Effector memory CD8-positive, alpha-beta T cell (primary cell): ENCODE results near the gene PNPLA6.

Source experiments
- ATAC-seq: fragments of 150-1000 bp; cut with Tn5 transposase; replicated peaks from 2 replicates; pipeline ENCODE4 v1.10.0; 2021; ENCODE audit warnings: mild to moderate bottlenecking, moderate library complexity
- DNase-seq, 3 experiments: peaks; one replicate each; pipeline ENCODE4 v3.0.0; 2021
- H3K27ac Mint-ChIP-seq, 2 donors: one replicate each; pipeline ENCODE4 v1.8.0; 2022; ENCODE audit warnings: mild to moderate bottlenecking in 2 of 2, mixed read lengths in 2 of 2, moderate library complexity in 2 of 2
- H3K27me3 Mint-ChIP-seq, 2 donors: one replicate each; pipeline ENCODE4 v1.8.0; 2022; ENCODE audit warnings: mixed read lengths in 2 of 2
- H3K36me3 Mint-ChIP-seq: one replicate; pipeline ENCODE4 v1.8.0; 2022; ENCODE audit warnings: mild to moderate bottlenecking, moderate library complexity, mixed read lengths; ENCODE audit not compliant: insufficient read depth
- H3K4me1 Mint-ChIP-seq, 2 donors: one replicate each; pipeline ENCODE4 v1.8.0; 2022; ENCODE audit warnings: low read depth in 2 of 2, mixed read lengths in 2 of 2
- H3K4me3 Mint-ChIP-seq, 2 donors: one replicate each; pipeline ENCODE4 v1.8.0; 2022; ENCODE audit warnings: mild to moderate bottlenecking in 2 of 2, mixed read lengths in 2 of 2, moderate library complexity in 2 of 2
- H3K9me3 Mint-ChIP-seq, 2 donors: one replicate each; pipeline ENCODE4 v1.8.0; 2022; ENCODE audit warnings: mixed read lengths in 2 of 2

Gene PNPLA6

GRCh38 chr19:7595466-7596133, 60.1 kb downstream of the PNPLA6 start, which contains the start of gene CAMSAP3:
Gene CAMSAP3 (plus strand): TSS chr19:7595863. CDS start chr19:7596003, 140 bp downstream.
- peaks cover 59 to 70% of the 10 kb centered on the region in 2 donors for H3K27me3 Mint-ChIP-seq
- peak within 1 kb of the TSS; percentile 73 to 78 for H3K4me3 Mint-ChIP-seq
- H3K9me3 Mint-ChIP-seq, result no peaks in the 10 kb centered on the region
- peaks cover 3% of the 10 kb centered on the region for H3K36me3 Mint-ChIP-seq
- peak in 1 of 3 experiments; percentile 23 for DNase-seq
- H3K4me1 Mint-ChIP-seq, result peaks cover 4 to 5% of the 10 kb centered on the region in 2 donors
- ATAC-seq, result peak; percentile 76
- H3K27ac Mint-ChIP-seq, result no peak within 1 kb of the TSS

DNA sequence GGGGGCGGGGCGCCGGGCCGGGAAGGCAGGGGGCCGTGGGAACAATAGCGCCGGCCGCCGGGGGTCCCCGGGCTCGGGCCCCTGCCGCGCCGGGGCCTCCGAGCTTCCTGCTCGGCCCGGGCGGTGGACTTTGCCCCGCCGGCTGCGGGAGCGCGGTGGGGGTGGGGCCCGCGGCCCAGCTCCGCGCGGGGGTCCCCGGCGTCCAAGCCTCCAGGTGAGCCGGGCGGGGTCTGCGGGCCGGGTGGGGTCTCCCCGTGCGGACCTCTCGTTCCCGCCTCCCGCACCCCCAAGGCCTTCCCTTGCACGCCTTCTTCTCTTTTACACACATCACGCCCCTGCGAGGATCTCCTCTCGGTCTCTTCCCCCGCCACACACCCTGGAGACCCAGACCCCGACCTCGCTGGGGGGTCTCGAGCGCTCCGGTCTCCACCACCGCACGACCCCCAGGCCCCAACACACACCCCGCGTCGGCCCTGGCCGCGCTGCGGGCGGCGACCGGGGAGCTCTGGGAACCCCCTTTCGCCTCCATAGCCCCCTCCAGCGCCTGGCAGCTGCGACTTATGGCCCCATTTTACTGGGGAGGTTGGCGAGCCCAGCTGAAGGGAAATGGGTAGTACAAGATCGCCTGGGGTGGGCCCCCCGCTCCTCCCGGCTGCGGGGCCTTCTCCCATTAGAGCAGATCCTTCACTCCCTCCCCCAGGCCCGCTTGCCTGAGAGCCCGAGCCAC, 60.9 kb downstream of the PNPLA6 start:
- DNase-seq (no peak), ATAC-seq (peak; percentile 29)
- Mint-ChIP-seq H3K9me3 (no peaks in the 10 kb centered on the region), H3K4me1 (peaks cover 4 to 5% of the 10 kb centered on the region in 2 donors), H3K27me3 (peaks cover 54 to 63% of the 10 kb centered on the region in 2 donors), H3K27ac (no peak overlapping the region), H3K4me3 (peak overlapping the region; percentile 73 to 78), H3K36me3 (peaks cover 3% of the 10 kb centered on the region)

- Mint-ChIP-seq H3K27ac (no peak overlapping the region), H3K36me3 (peaks cover 3% of the 10 kb centered on the region), H3K27me3 (peaks cover 59 to 69% of the 10 kb centered on the region in 2 donors), H3K4me3 (no peak overlapping the region), H3K9me3 (no peaks in the 10 kb centered on the region), H3K4me1 (peaks cover 4 to 5% of the 10 kb centered on the region in 2 donors)
- DNase-seq (no peak), ATAC-seq (no peak)
Measured at GRCh38 chr19:7597689-7598088, 62.2 kb downstream of the PNPLA6 start.

GRCh38 chr19:7598180-7598579, 62.7 kb downstream of the PNPLA6 start:
- H3K27me3 Mint-ChIP-seq, result peaks cover 56 to 67% of the 10 kb centered on the region in 2 donors
- no peak for ATAC-seq
- no peak for DNase-seq
- no peak overlapping the region for H3K4me3 Mint-ChIP-seq
- H3K9me3 Mint-ChIP-seq, result no peaks in the 10 kb centered on the region
- H3K4me1 Mint-ChIP-seq, result peaks cover 4 to 5% of the 10 kb centered on the region in 2 donors
- peaks cover 3% of the 10 kb centered on the region for H3K36me3 Mint-ChIP-seq
- no peak overlapping the region for H3K27ac Mint-ChIP-seq

- DNase-seq (no peak), ATAC-seq (no peak)
- H3K36me3 Mint-ChIP-seq, result peaks cover 3% of the 10 kb centered on the region
Measured at GRCh38 chr19:7600721-7601120, 65.2 kb downstream of the PNPLA6 start.

GRCh38 chr19:7602240-7602934, 66.9 kb downstream of the PNPLA6 start:
- peaks cover 49 to 65% of the 10 kb centered on the region in 2 donors for H3K27me3 Mint-ChIP-seq
- no peak overlapping the region for H3K27ac Mint-ChIP-seq
- ATAC-seq, result no peak
- H3K4me3 Mint-ChIP-seq, result no peak overlapping the region
- no peak for DNase-seq
- H3K9me3 Mint-ChIP-seq, result peaks cover 0 to 1% of the 10 kb centered on the region in 2 donors
- H3K36me3 Mint-ChIP-seq, result peaks cover 3% of the 10 kb centered on the region
- peaks cover 0 to 3% of the 10 kb centered on the region in 2 donors for H3K4me1 Mint-ChIP-seq

More at GRCh38 chr19:7600721-7601120, 65.2 kb downstream of the PNPLA6 start:
- Mint-ChIP-seq H3K4me1 (peaks cover 0 to 7% of the 10 kb centered on the region in 2 donors), H3K27ac (no peak overlapping the region), H3K27me3 (peaks cover 54 to 64% of the 10 kb centered on the region in 2 donors), H3K4me3 (no peak overlapping the region), H3K9me3 (peaks cover 0 to under 1% of the 10 kb centered on the region in 2 donors)

GRCh38 chr19:7602935-7603497, 67.5 kb downstream of the PNPLA6 start:
- ATAC-seq (no peak), DNase-seq (no peak)
- Mint-ChIP-seq H3K9me3 (peaks cover 0 to 1% of the 10 kb centered on the region in 2 donors), H3K4me1 (peaks cover 0 to 3% of the 10 kb centered on the region in 2 donors), H3K27me3 (peaks cover 42 to 59% of the 10 kb centered on the region in 2 donors), H3K27ac (no peak overlapping the region), H3K4me3 (no peak overlapping the region), H3K36me3 (peaks cover 1% of the 10 kb centered on the region)

DNA sequence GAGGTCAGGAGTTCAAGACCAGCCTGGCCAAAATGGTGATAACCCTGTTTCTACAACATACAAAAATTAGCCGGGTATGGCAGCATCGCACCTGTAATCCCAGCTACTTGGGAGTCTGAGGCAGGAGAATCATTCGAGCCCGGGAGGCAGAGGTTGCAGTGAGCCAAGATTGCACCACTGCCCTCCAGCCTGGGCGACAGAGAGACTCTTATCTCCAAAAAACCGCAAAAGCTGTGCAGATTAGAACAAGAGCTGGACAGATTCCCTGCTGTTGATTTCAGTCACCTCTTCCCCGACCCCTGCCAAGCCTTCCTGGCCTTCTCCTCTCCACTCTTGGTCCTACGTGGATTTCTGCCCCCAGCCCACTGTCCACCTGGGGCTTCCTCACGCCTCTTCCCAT, 68.4 kb downstream of the PNPLA6 start:
- DNase-seq, result no peak
- Mint-ChIP-seq H3K27me3 (peaks cover 33 to 50% of the 10 kb centered on the region in 2 donors), H3K36me3 (no peaks in the 10 kb centered on the region), H3K27ac (no peak overlapping the region), H3K9me3 (peaks cover 0 to 1% of the 10 kb centered on the region in 2 donors), H3K4me3 (no peak overlapping the region), H3K4me1 (peaks cover 0 to 3% of the 10 kb centered on the region in 2 donors)
- ATAC-seq, result no peak

GRCh38 chr19:7605490-7606222, 70.1 kb downstream of the PNPLA6 start:
- DNase-seq, result peak in 1 of 3 experiments; percentile 21
- no peaks in the 10 kb centered on the region for H3K36me3 Mint-ChIP-seq
- H3K27me3 Mint-ChIP-seq, result peaks cover 32 to 47% of the 10 kb centered on the region in 2 donors
- H3K9me3 Mint-ChIP-seq, result peaks cover 0 to 1% of the 10 kb centered on the region in 2 donors
- peaks cover 0 to 3% of the 10 kb centered on the region in 2 donors for H3K4me1 Mint-ChIP-seq
- ATAC-seq, result peak; percentile 48
- H3K27ac Mint-ChIP-seq, result no peak overlapping the region
- no peak overlapping the region for H3K4me3 Mint-ChIP-seq

- Mint-ChIP-seq H3K27me3 (peaks cover 32 to 47% of the 10 kb centered on the region in 2 donors), H3K27ac (no peak overlapping the region), H3K4me1 (peaks cover 0 to 3% of the 10 kb centered on the region in 2 donors), H3K9me3 (peaks cover 0 to 1% of the 10 kb centered on the region in 2 donors), H3K4me3 (no peak overlapping the region), H3K36me3 (no peaks in the 10 kb centered on the region)
- DNase-seq (no peak), ATAC-seq (no peak)
Measured at GRCh38 chr19:7606289-7606688, 70.8 kb downstream of the PNPLA6 start.

DNA sequence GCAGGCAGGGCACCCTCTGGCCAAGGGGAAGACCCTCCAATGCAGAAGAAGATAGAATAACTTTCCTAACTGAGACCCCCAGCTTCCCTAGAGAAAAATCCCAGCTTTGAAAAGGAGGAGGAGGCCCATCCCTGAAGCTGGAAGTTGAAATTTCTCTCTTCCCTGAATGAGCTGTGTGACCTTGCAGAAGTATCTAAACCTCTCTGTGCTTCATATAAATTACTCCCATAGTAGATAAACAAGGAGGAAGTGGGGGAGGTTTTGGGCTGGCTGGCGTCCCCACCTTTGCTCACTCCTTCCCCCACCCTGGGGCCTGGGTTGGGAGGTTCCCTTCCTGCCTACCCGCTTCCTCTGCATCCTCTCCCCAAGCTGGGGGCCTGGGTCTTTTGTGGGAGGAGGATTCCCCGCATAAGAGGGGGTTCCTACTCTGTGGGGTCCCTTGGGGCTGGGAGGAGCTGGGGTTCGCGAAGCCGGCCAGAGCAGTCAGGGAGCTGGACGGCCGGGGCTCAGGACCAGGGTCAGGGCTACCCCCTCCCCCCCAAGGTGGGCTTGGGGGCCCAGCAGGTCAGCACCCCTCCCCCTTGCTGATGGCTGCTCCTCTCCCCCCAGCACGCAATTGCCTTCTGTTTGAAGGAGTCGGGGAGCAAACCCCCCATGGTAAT, 71.8 kb downstream of the PNPLA6 start:
- Mint-ChIP-seq H3K9me3 (peaks cover 0 to 1% of the 10 kb centered on the region in 2 donors), H3K4me1 (peaks cover 0 to 3% of the 10 kb centered on the region in 2 donors), H3K27me3 (peaks cover 28 to 39% of the 10 kb centered on the region in 2 donors), H3K4me3 (no peak overlapping the region), H3K27ac (no peak overlapping the region), H3K36me3 (no peaks in the 10 kb centered on the region)
- ATAC-seq (no peak), DNase-seq (no peak)

DNA sequence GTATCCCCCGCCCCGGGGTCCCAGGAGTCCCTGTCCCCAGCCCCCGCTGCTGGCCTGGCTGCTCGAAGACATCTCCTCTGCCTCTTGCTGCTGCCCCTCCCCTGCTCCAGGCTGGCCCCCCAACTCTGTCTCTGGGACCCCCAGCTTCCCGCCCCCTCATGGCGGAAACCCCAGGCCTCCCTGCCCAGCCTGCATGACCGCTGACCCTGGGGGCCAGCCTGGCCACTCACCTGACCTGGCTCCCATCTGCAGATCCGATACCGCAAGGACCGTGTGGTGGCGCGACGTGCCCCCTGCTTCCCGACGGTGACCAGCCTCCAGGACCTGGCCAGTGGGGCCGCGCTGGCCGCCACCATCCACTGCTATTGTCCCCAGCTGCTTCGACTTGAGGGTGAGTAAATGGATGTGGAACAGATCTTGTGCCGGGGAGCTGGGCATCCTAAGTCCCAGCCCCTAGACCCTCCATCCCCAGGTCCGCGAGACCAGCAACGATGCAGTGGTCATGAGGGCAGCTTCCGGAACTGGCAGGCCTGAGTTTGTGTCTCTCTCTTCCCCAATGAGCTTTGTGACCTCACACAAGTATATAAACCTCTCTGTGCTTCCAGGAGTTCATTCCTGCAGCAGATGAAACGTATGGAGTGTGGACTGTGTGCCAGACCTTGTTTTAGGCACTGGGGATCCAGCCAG, 72.5 kb downstream of the PNPLA6 start:
- Mint-ChIP-seq H3K36me3 (no peaks in the 10 kb centered on the region), H3K4me1 (peaks cover 0 to 3% of the 10 kb centered on the region in 2 donors), H3K9me3 (peaks cover 0 to 1% of the 10 kb centered on the region in 2 donors), H3K4me3 (no peak overlapping the region), H3K27me3 (peaks cover 22 to 33% of the 10 kb centered on the region in 2 donors), H3K27ac (no peak overlapping the region)
- no peak for ATAC-seq
- no peak for DNase-seq
